K562 (cell line): Measurements from ENCODE around the gene PACSIN2. TPM values are rescaled to one million over a fixed set of nuclear protein-coding genes. Genes with fewer than 3 reads are reported as not detected.
A peak's percentile ranks its signal among the peaks of the same experiment; 100 is the strongest.

ENCODE experiments used
- ATAC-seq: fragments of 200-7000 bp; cut with Tn5 transposase; 3 replicates; pipeline ENCODE4 v1.9.1; 2020; ENCODE audit warnings: moderate library complexity
- BruUV-seq: library from RNA; stranded (reverse); fragments of 400-500 nt; replicated peaks from 2 replicates; lab custom pipeline; 2021; lab: Mats Ljungman, UMichigan
- CTCF ChIA-PET: fragments of 300-600 bp; formaldehyde crosslinking; extraction: SDS; loops from one replicate; lab custom pipeline; 2021; ENCODE audit warnings: low intra/inter-chr PET ratio; lab: Yijun Ruan, JAX
- POLR2A ChIA-PET: fragments of 300-600, 350-650 bp; sonication (Branson Sonifier 250); formaldehyde crosslinking; extraction: SDS; loops from one replicate; lab custom pipeline; 2021; ENCODE audit warnings: antibody characterized with exemption, inconsistent platforms; lab: Yijun Ruan, JAX
- DNase-seq, 4 experiments: peaks; one replicate each; pipeline versions ENCODE4 v3.0.0 to v3.0.0-alpha.2; 2011 to 2018; ENCODE audit warnings: low spot score in 3 of 4, mixed read lengths in 3 of 4; ENCODE audit errors: extremely low read depth in 1 of 4
- FAIRE-seq: peaks from 2 replicates; lab custom pipeline; 2011; peaks lifted over from hg19 to GRCh38; lab: Jason Lieb, UNC
- H2AFZ ChIP-seq: 2 replicates; pipeline ENCODE4 v1.6.0; 2011; ENCODE audit warnings: low read depth, low read length, control low read depth, inconsistent platforms
- H3K27ac ChIP-seq: fragments of 200-600 bp; 3 replicates; pipeline ENCODE4 v1.8.0; 2011; ENCODE audit warnings: low read depth, mild to moderate bottlenecking, control low read depth, inconsistent platforms, low read length, moderate library complexity, mixed read lengths; ENCODE audit errors: extremely low read depth
- H3K27me3 ChIP-seq, 2 experiments: fragments of 300-600 bp in 1 of 2; 2 replicates in 1 of 2; 3 replicates in 1 of 2; pipeline versions ENCODE4 v1.6.0 to v1.8.0; 2011; ENCODE audit warnings: inconsistent platforms in 2 of 2, low read length in 2 of 2, mild to moderate bottlenecking in 1 of 2, mixed read lengths in 1 of 2, moderate library complexity in 1 of 2; ENCODE audit not compliant: control insufficient read depth in 2 of 2, insufficient read depth in 2 of 2
- H3K36me3 ChIP-seq: fragments of 300-600 bp; 3 replicates; pipeline ENCODE4 v1.8.0; 2011; ENCODE audit warnings: mild to moderate bottlenecking, low read length, inconsistent platforms; ENCODE audit not compliant: control insufficient read depth, insufficient read depth
- H3K4me1 ChIP-seq, 2 experiments: fragments of 200-600 bp in 1 of 2; replicated peaks in 1 of 2; 2 replicates in 1 of 2; 3 replicates in 1 of 2; pipeline versions ENCODE4 v1.5.1 to v1.8.0; 2011; ENCODE audit warnings: inconsistent platforms in 2 of 2, low read length in 2 of 2, mild to moderate bottlenecking in 1 of 2, mixed read lengths in 1 of 2, moderate library complexity in 1 of 2; ENCODE audit not compliant: control insufficient read depth in 2 of 2, insufficient read depth in 2 of 2
- H3K4me2 ChIP-seq: 2 replicates; pipeline ENCODE4 v1.6.1; 2011; ENCODE audit warnings: low read length, control low read depth, inconsistent platforms, mixed read lengths; ENCODE audit not compliant: insufficient read depth
- H3K4me3 ChIP-seq: fragments of 200-600 bp; sonication (generic), shearing (Covaris generic); 2 replicates; pipeline ENCODE4 v1.5.1; 2016; ENCODE audit warnings: control low read depth, inconsistent platforms
- H3K79me2 ChIP-seq: fragments of 200-600 bp; 3 replicates; pipeline ENCODE4 v1.8.0; 2011; ENCODE audit warnings: low read length, inconsistent platforms; ENCODE audit not compliant: control insufficient read depth, insufficient read depth
- H3K9ac ChIP-seq, 2 experiments: 2 replicates each; pipeline versions ENCODE4 v1.6.0 to v1.6.1; 2011; ENCODE audit warnings: low read depth in 2 of 2, low read length in 2 of 2, control low read depth in 1 of 2, inconsistent platforms in 1 of 2, mild to moderate bottlenecking in 1 of 2, mixed read lengths in 1 of 2; ENCODE audit not compliant: insufficient read depth in 1 of 2
- H3K9me1 ChIP-seq: one replicate; pipeline ENCODE4 v1.6.0; 2011; ENCODE audit warnings: inconsistent platforms, mild to moderate bottlenecking, low read length, moderate library complexity; ENCODE audit not compliant: control insufficient read depth, insufficient read depth
- H3K9me3 ChIP-seq: replicated peaks from 2 replicates; pipeline ENCODE4 v1.5.1; 2011; ENCODE audit warnings: low read depth, low read length, inconsistent platforms; ENCODE audit not compliant: control insufficient read depth, insufficient read depth
- H4K20me1 ChIP-seq: replicated peaks from 2 replicates; pipeline ENCODE4 v1.6.1; 2011; ENCODE audit warnings: low read length, inconsistent platforms, mixed read lengths; ENCODE audit not compliant: control insufficient read depth, insufficient read depth
- CBFA2T3 ChIP-seq: fragments of 450-650 bp; IDR thresholded peaks from 2 replicates; pipeline ENCODE4 v1.6.1; 2017
- JUN ChIP-seq, 2 experiments: sonication (generic) in 1 of 2; formaldehyde crosslinking in 1 of 2; IDR thresholded peaks; 2 replicates each; pipeline versions ENCODE4 v1.6.1 to v1.8.0; 2012 to 2022; ENCODE audit warnings: borderline replicate concordance in 2 of 2, mild to moderate bottlenecking in 2 of 2, improper control_type of control experiment in 1 of 2, low read depth in 1 of 2, low read length in 1 of 2, missing genetic modification reagents in 1 of 2
- MNT ChIP-seq, 2 experiments: fragments of 450-650 bp; conservative IDR thresholded peaks; 2 replicates each; pipeline ENCODE4 v1.6.1; 2017; ENCODE audit warnings: mild to moderate bottlenecking in 2 of 2, moderate library complexity in 2 of 2
- MYNN ChIP-seq, 2 experiments: sonication (generic); formaldehyde crosslinking in 1 of 2; IDR thresholded peaks; 2 replicates each; pipeline versions ENCODE4 v1.5.0 to v1.6.1; 2016 to 2020; ENCODE audit warnings: antibody characterized with exemption in 1 of 2, missing genetic modification reagents in 1 of 2
- NCOA1 ChIP-seq: fragments of 450-650 bp; IDR thresholded peaks from 2 replicates; pipeline ENCODE4 v1.6.1; 2016; ENCODE audit warnings: low read depth
- POLR2AphosphoS5 ChIP-seq: IDR thresholded peaks from 2 replicates; pipeline ENCODE4 v1.6.1; 2011; ENCODE audit warnings: mild to moderate bottlenecking, low read depth, low read length, moderate library complexity; ENCODE audit not compliant: control insufficient read depth, insufficient read depth
- RNF219 ChIP-seq: fragments of 250-450 bp; sonication (Bioruptor Pico); IDR thresholded peaks from 2 replicates; pipeline ENCODE4 v1.5.0; 2022; ENCODE audit warnings: mild to moderate bottlenecking
- SIX5 ChIP-seq, 2 experiments: IDR thresholded peaks; 2 replicates each; pipeline ENCODE4 v1.6.1; 2011; ENCODE audit warnings: low read length in 2 of 2, borderline replicate concordance in 1 of 2, low read depth in 1 of 2, mild to moderate bottlenecking in 1 of 2, moderate library complexity in 1 of 2; ENCODE audit not compliant: insufficient read depth in 1 of 2
- SNAPC5 ChIP-seq: fragments of 250-450 bp; sonication (Bioruptor Pico); IDR thresholded peaks from 2 replicates; pipeline ENCODE4 v1.8.0; 2021; ENCODE audit warnings: moderate library complexity, mild to moderate bottlenecking, inconsistent platforms
- SREBF1 ChIP-seq: fragments of 150-350 bp; IDR thresholded peaks from 2 replicates; pipeline ENCODE4 v1.6.1; 2014; ENCODE audit warnings: antibody characterized with exemption, low read depth, low read length, borderline replicate concordance
- TAL1 ChIP-seq: fragments of 450-650 bp; IDR thresholded peaks from 2 replicates; pipeline ENCODE4 v1.6.1; 2016; ENCODE audit warnings: mild to moderate bottlenecking
- TRIM24 ChIP-seq, 2 experiments: fragments of 450-650 bp; IDR thresholded peaks; 2 replicates each; pipeline ENCODE4 v1.6.1; 2016
- ZBTB2 ChIP-seq: fragments of 450-650 bp; IDR thresholded peaks from 2 replicates; pipeline ENCODE4 v1.6.1; 2016; ENCODE audit warnings: antibody characterized with exemption
- ZNF695 ChIP-seq: fragments of 450-650 bp; formaldehyde crosslinking; IDR thresholded peaks from 2 replicates; pipeline ENCODE4 v1.4.0; 2020; ENCODE audit warnings: mild to moderate bottlenecking, moderate library complexity
- WGBS: fragments of 100-300 bp; shearing (Covaris generic); methylation state at CpG from one replicate; pipeline ENCODE4 v1.1.6; 2016; ENCODE audit warnings: low coverage, mixed read lengths; ENCODE audit not compliant: insufficient coverage; ENCODE audit errors: missing lambda C conversion rate; 5-methylcytosine and 5-hydroxymethylcytosine counted together
- in situ Hi-C: fragments of 300-500 bp; cut with MboI; formaldehyde crosslinking; loops from 4 replicates; pipeline ENCODE4 v1.15.0; 2018; ENCODE audit warnings: inconsistent platforms, mixed read lengths
- intact Hi-C: fragments of 100-400 bp; cut with micrococcal nuclease; formaldehyde crosslinking; loops from 2 replicates; pipeline ENCODE4 v1.14.2; 2022
- polyA plus RNA-seq, 8 experiments: library from polyadenylated mRNA; depleted of rRNA in 4 of 8; stranded (reverse) in 5 of 8; unstranded in 3 of 8; fragments of >200 nt; fragmentation: Nextera tagmentation in 2 of 8; fragmentation: Illumina TruSeq in 1 of 8; extraction: Ambion mirVana in 2 of 8; extraction: Trizol in 1 of 8; gene quantifications; 2 replicates each; pipeline versions ENCODE4 v1.2.1 to v1.2.3, GENCODE V29; 2011 to 2014; ENCODE audit warnings: inconsistent platforms in 1 of 8, missing spikeins in 1 of 8
- total RNA-seq, 7 experiments: library from RNA; depleted of rRNA in 6 of 7; stranded (reverse); fragments of >200 nt in 6 of 7; fragmentation: Illumina TruSeq in 2 of 7; extraction: Trizol in 2 of 7; gene quantifications; 2 replicates each; pipeline versions ENCODE4 v1.2.1 to v1.2.3, GENCODE V29; 2011 to 2021; ENCODE audit warnings: low replicate concordance in 1 of 7

Gene PACSIN2
- total and polyA plus RNA-seq, 9 of the 15 experiments (the other 6 are each of a cell fraction or from before 2014, with no cell fraction given), result 0.45 to 45.1 (median 23.9) TPM

GRCh38 chr22:43007519-43008102, 7.3 kb downstream of the PACSIN2 start:
- peak; percentile 99 for FAIRE-seq
- peak; percentile 52 to 90 (median 72) for DNase-seq
- Histone ChIP-seq H3K79me2 (peaks cover 78% of the 10 kb centered on the region), H3K27ac (peak overlapping the region; percentile 61; the same call in 2 of the 3 replicates), H2AFZ (no peak overlapping the region), H3K4me2 (peak overlapping the region; percentile 55), H3K4me3 (no peak overlapping the region), H4K20me1 (peaks cover 19% of the 10 kb centered on the region), H3K9me3 (no peaks in the 10 kb centered on the region), H3K9ac (no peak overlapping the region; a peak in 1 of 4 replicates), H3K4me1 (peaks cover 25 to 35% of the 10 kb centered on the region in 2 experiments; a peak in 4 of 5 replicates), H3K27me3 (no peaks in the 10 kb centered on the region), H3K9me1 (no peaks in the 10 kb centered on the region), H3K36me3 (no peaks in the 10 kb centered on the region)
- ChIA-PET CTCF (no interaction called here), POLR2A (interaction anchor here (0.6 kb wide), 1 partner anchor 37 kb away, joined by 3 read pairs; no protein-coding TSS in a partner anchor)
- in situ Hi-C loops (no loop called here), intact Hi-C loops (no loop called here)
- no TSS peak for BruUV-seq
- WGBS, result 1% methylated on average over 5 of the region's 5 CpGs
- ATAC-seq, result peak; percentile 97
- TF ChIP-seq ZNF695 (no peak), JUN (IDR thresholded peaks at IDR 0.05; ENCODE audit: borderline replicate concordance, low read depth, low read length) (peak; percentile 82), JUN (CRISPR knock-in tag; IDR thresholded peaks at IDR 0.05; ENCODE audit: borderline replicate concordance) (0 out of 2 replicates have a peak, but pooled peaks have one; percentile 23), SREBF1 (no peak), ZBTB2 (peak; percentile 68; the same call in 1 of the 2 replicates), POLR2AphosphoS5 (peak; percentile 83), CBFA2T3 (peak; percentile 98), MNT (conservative IDR thresholded peaks at IDR 0.05) (peak in 1 of 2 experiments; percentile 72; a peak in 3 of 4 replicates), RNF219 (CRISPR knock-in tag) (no peak), SNAPC5 (CRISPR knock-in tag) (no peak), TRIM24 (IDR thresholded peaks at IDR 0.05) (peak; percentile 89 to 92), NCOA1 (peak; percentile 74; the same call in 1 of the 2 replicates), SIX5 (IDR thresholded peaks at IDR 0.05; ENCODE audit: borderline replicate concordance in 1 of 2, insufficient read depth in 1 of 2, low read depth in 1 of 2, low read length in 2 of 2) (no peak), TAL1 (peak; percentile 93), MYNN (IDR thresholded peaks at IDR 0.05) (peak; percentile 84; the same call in 1 of the 2 replicates), MYNN (CRISPR knock-in tag; IDR thresholded peaks at IDR 0.05) (no peak)
